Measurements from ENCODE around the gene GJE1. TPM values are rescaled to one million over a fixed set of nuclear protein-coding genes. Genes with fewer than 3 reads are reported as not detected.

GJE1 gene
- total RNA-seq, 1 donor from 2014 or later = not detected

- ChIA-PET CTCF (interaction anchor here (1.0 kb wide), 1 partner anchor 23 kb away, joined by 3 read pairs; no protein-coding TSS in a partner anchor), POLR2A (no interaction called here)
- no peaks in the 10 kb centered on the region for H3K4me1 Mint-ChIP-seq
- peaks cover 10% of the 10 kb centered on the region for H3K9me3 Mint-ChIP-seq
- intact Hi-C loops (cut with micrococcal nuclease) = no loop called here
- H3K36me3 Mint-ChIP-seq (ENCODE audit: low read depth) = peaks cover 81% of the 10 kb centered on the region
- ATAC-seq (ENCODE audit: low read depth) (no peak), DNase-seq (no peak)
- no peak overlapping the region for H3K4me3 Mint-ChIP-seq
- H3K27ac Mint-ChIP-seq = no peak overlapping the region
- TF ChIP-seq CTCF (IDR thresholded peaks at IDR 0.05) = no peak
- H3K27me3 Mint-ChIP-seq = no peaks in the 10 kb centered on the region
Observed at GRCh38 chr6:142173980-142174379, 41.3 kb downstream of the GJE1 start.

- H3K4me1 Mint-ChIP-seq = no peaks in the 10 kb centered on the region
- no peak overlapping the region for H3K4me3 Mint-ChIP-seq
- H3K9me3 Mint-ChIP-seq = peaks cover 10% of the 10 kb centered on the region
- intact Hi-C loops (cut with micrococcal nuclease) = no loop called here
- no peak overlapping the region for H3K27ac Mint-ChIP-seq
- DNase-seq = no peak
- H3K36me3 Mint-ChIP-seq (ENCODE audit: low read depth) = peaks cover 86% of the 10 kb centered on the region
- ChIA-PET CTCF (no interaction called here), POLR2A (no interaction called here)
- H3K27me3 Mint-ChIP-seq = no peaks in the 10 kb centered on the region
- TF ChIP-seq CTCF (IDR thresholded peaks at IDR 0.05) = no peak
- no peak for ATAC-seq (ENCODE audit: low read depth)
Observed at GRCh38 chr6:142174703-142175102, 42.0 kb downstream of the GJE1 start.

GRCh38 chr6:142178129-142178528 is 45.4 kb downstream of the GJE1 start:
- Mint-ChIP-seq H3K36me3 (ENCODE audit: low read depth) (peaks cover 74% of the 10 kb centered on the region), H3K9me3 (peaks cover 10% of the 10 kb centered on the region), H3K27me3 (no peaks in the 10 kb centered on the region), H3K4me1 (peaks cover 3% of the 10 kb centered on the region), H3K27ac (no peak overlapping the region), H3K4me3 (no peak overlapping the region)
- ATAC-seq (ENCODE audit: low read depth) = no peak
- intact Hi-C loops (cut with micrococcal nuclease) = no loop called here
- TF ChIP-seq CTCF (IDR thresholded peaks at IDR 0.05) = no peak
- POLR2A ChIA-PET = no interaction called here
- CTCF ChIA-PET = no interaction called here
- no peak for DNase-seq

GRCh38 chr6:142182004-142182403 is 49.3 kb downstream of the GJE1 start:
- intact Hi-C loops (cut with micrococcal nuclease) = no loop called here
- Mint-ChIP-seq H3K4me1 (peaks cover 4% of the 10 kb centered on the region), H3K27me3 (no peaks in the 10 kb centered on the region), H3K9me3 (peaks cover 10% of the 10 kb centered on the region), H3K27ac (no peak overlapping the region), H3K4me3 (no peak overlapping the region), H3K36me3 (ENCODE audit: low read depth) (peaks cover 45% of the 10 kb centered on the region)
- TF ChIP-seq CTCF (IDR thresholded peaks at IDR 0.05) = no peak
- POLR2A ChIA-PET = no interaction called here
- CTCF ChIA-PET = no interaction called here
- DNase-seq (no peak), ATAC-seq (ENCODE audit: low read depth) (no peak)

- CTCF ChIA-PET = no interaction called here
- Mint-ChIP-seq H3K36me3 (ENCODE audit: low read depth) (peaks cover 31% of the 10 kb centered on the region), H3K9me3 (no peaks in the 10 kb centered on the region), H3K27ac (no peak overlapping the region), H3K27me3 (no peaks in the 10 kb centered on the region), H3K4me1 (peaks cover 4% of the 10 kb centered on the region), H3K4me3 (no peak overlapping the region)
- POLR2A ChIA-PET = no interaction called here
- intact Hi-C loops (cut with micrococcal nuclease) = no loop called here
- no peak for ATAC-seq (ENCODE audit: low read depth)
- DNase-seq = no peak
- no peak for TF ChIP-seq CTCF (IDR thresholded peaks at IDR 0.05)
Observed at GRCh38 chr6:142183351-142183750, 50.6 kb downstream of the GJE1 start.

Measured in activated B cell treated with CpG ODN at 0.5 μM for 24 hours (primary cell).